AG04450 (cell line): ENCODE data around the gene GLTP. TPM values are rescaled to one million over a fixed set of nuclear protein-coding genes. Genes with fewer than 3 reads are reported as not detected.

Source experiments
- CTCF ChIA-PET: fragments of 300-600, 350-600 bp; formaldehyde crosslinking; extraction: SDS; loops from one replicate; lab custom pipeline; 2022; ENCODE audit warnings: antibody characterized with exemption, inconsistent platforms; lab: Charles Lee
- POLR2A ChIA-PET: fragments of 350-600 bp; formaldehyde crosslinking; extraction: SDS; loops from one replicate; lab custom pipeline; 2021; ENCODE audit warnings: antibody characterized with exemption, inconsistent platforms; lab: Yijun Ruan, JAX
- DNase-seq: peaks from one replicate; pipeline ENCODE4 v3.0.0-alpha.2; 2011; ENCODE audit warnings: low read depth, low spot score
- H3K27ac ChIP-seq: one replicate; pipeline ENCODE4 v1.5.1; 2012; ENCODE audit warnings: low read depth, low read length, control low read depth
- H3K27me3 ChIP-seq: one replicate; pipeline ENCODE4 v1.6.0; 2012; ENCODE audit warnings: low read length; ENCODE audit not compliant: control insufficient read depth, insufficient read depth
- H3K4me3 ChIP-seq: 2 replicates; pipeline ENCODE4 v1.5.1; 2011; ENCODE audit warnings: mild to moderate bottlenecking, low read depth, low read length, control low read depth
- H3K9me3 ChIP-seq: 2 replicates; pipeline ENCODE4 v1.5.1; 2012; ENCODE audit warnings: low read length; ENCODE audit not compliant: control insufficient read depth, insufficient read depth
- CTCF ChIP-seq: IDR thresholded peaks from 2 replicates; pipeline ENCODE4 v1.5.1; 2011; ENCODE audit warnings: low read depth, low read length, control low read depth, inconsistent platforms
- polyA plus RNA-seq: library from polyadenylated mRNA; depleted of rRNA; stranded (reverse); fragments of >200 nt; gene quantifications from 2 replicates; pipeline ENCODE4 v1.2.3, GENCODE V29; 2011

The GLTP gene
- polyA plus RNA-seq, 1 experiment, result 30.3 TPM

- POLR2A ChIA-PET, result no interaction called here
- CTCF ChIA-PET, result interaction anchor here (0.5 to 4.2 kb wide), 3 partner anchors 14 to 25 kb away, joined by 3 to 27 read pairs (median 6); no protein-coding TSS in a partner anchor
- TF ChIP-seq CTCF, result no peak
Observed at GRCh38 chr12:109830718-109831117, 49.6 kb downstream of the GLTP start.

GRCh38 chr12:109830267-109830666, 50.1 kb downstream of the GLTP start:
- Histone ChIP-seq H3K9me3 (no peaks in the 10 kb centered on the region), H3K27ac (no peak overlapping the region), H3K4me3 (no peak overlapping the region), H3K27me3 (no peaks in the 10 kb centered on the region)
- ChIA-PET POLR2A (no interaction called here), CTCF (interaction anchor here (0.5 to 4.2 kb wide), 3 partner anchors 15 to 25 kb away, joined by 3 to 27 read pairs (median 6); no protein-coding TSS in a partner anchor)
- DNase-seq, result no peak
- TF ChIP-seq CTCF, result no peak

More at GRCh38 chr12:109830718-109831117, 49.6 kb downstream of the GLTP start:
- H3K9me3 ChIP-seq, result no peaks in the 10 kb centered on the region
- no peaks in the 10 kb centered on the region for H3K27me3 ChIP-seq
- no peak for DNase-seq
- no peak overlapping the region for H3K4me3 ChIP-seq
- no peak overlapping the region for H3K27ac ChIP-seq

GRCh38 chr12:109829667-109830066, 50.7 kb downstream of the GLTP start:
- ChIA-PET CTCF (interaction anchor here (1.9 to 4.2 kb wide), 2 partner anchors 15 to 24 kb away, joined by 12 to 27 read pairs; no protein-coding TSS in a partner anchor), POLR2A (no interaction called here)
- no peak for DNase-seq
- Histone ChIP-seq H3K27me3 (no peaks in the 10 kb centered on the region), H3K4me3 (no peak overlapping the region), H3K27ac (no peak overlapping the region), H3K9me3 (no peaks in the 10 kb centered on the region)
- no peak for TF ChIP-seq CTCF

GRCh38 chr12:109828754-109829511, 51.4 kb downstream of the GLTP start:
- H3K9me3 ChIP-seq, result no peaks in the 10 kb centered on the region
- no peaks in the 10 kb centered on the region for H3K27me3 ChIP-seq
- H3K4me3 ChIP-seq, result no peak overlapping the region
- POLR2A ChIA-PET, result no interaction called here
- no peak for TF ChIP-seq CTCF
- CTCF ChIA-PET, result interaction anchor here (1.9 to 4.2 kb wide), 2 partner anchors 16 to 23 kb away, joined by 12 to 27 read pairs; no protein-coding TSS in a partner anchor
- no peak overlapping the region for H3K27ac ChIP-seq
- DNase-seq, result no peak
